GM21367 (cell line): ENCODE measurements around the gene LTBP3.
"Not testable (repeated sequence)": the region's sequence is repeated elsewhere in the genome, so short reads cannot be mapped to it uniquely, and the experiment has no call there.

Experiments
- ATAC-seq: cut with Tn5 transposase; IDR thresholded peaks from one replicate; pipeline ENCODE4 v1.9.1; 2021; ENCODE audit not compliant: unreplicated experiment

The LTBP3 gene

DNA sequence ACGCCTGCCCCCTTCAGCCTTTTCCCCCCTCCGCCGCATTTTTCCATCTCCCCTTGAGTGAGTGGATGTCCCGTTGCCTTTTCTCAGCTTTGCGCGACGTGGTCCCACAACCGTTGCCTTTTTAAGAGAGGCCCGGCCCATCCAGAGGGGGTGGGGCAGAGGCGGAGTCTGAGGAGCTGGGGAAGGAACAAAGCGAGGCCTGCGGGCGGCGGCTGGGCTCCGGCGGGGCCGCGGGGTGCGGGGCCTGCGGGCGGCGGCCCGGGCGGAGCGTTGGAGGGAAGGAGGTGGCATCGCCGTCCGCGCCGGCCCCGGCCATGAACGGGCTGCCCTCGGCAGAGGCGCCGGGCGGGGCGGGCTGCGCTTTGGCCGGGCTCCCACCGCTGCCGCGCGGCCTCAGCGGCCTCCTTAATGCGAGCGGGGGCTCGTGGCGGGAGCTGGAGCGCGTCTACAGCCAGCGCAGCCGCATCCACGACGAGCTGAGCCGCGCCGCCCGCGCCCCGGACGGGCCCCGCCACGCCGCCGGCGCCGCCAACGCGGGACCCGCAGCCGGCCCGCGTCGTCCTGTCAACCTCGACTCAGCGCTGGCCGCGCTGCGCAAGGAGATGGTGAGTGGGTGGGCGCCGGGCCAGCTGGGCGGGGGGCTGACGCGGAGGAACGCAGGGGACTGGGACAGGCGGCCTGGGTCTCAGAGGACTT, 14.3 kb upstream of the LTBP3 start, which contains the start of gene FAM89B:
Gene FAM89B, plus strand, starts transcription at position 183 of the 696 bp plus-strand sequence. Its CDS starts 132 bp downstream, at position 315.
- ATAC-seq = no peak

DNA sequence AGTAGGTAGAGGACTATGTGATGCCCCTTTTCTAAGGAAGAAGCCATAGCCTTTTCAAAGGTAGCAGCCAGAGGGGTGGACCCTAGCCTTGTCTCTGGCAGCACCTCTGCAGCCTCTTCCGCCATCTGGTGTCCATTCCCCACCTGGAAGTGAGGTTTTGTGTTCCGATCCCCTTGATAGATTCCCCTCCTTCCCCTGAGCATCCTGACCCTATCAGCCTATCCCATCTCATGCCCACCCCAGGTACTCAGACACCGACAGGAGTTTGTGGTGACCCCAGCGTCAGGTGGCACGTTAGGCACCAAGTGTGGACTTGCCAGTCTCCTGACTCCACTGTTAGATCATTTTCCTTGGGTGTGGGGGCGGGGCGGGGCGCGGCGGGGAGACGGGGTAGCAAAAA, 13.8 kb upstream of the LTBP3 start:
- no peak for ATAC-seq

GRCh38 chr11:65571420-65571819, 13.3 kb upstream of the LTBP3 start:
- no peak for ATAC-seq

DNA sequence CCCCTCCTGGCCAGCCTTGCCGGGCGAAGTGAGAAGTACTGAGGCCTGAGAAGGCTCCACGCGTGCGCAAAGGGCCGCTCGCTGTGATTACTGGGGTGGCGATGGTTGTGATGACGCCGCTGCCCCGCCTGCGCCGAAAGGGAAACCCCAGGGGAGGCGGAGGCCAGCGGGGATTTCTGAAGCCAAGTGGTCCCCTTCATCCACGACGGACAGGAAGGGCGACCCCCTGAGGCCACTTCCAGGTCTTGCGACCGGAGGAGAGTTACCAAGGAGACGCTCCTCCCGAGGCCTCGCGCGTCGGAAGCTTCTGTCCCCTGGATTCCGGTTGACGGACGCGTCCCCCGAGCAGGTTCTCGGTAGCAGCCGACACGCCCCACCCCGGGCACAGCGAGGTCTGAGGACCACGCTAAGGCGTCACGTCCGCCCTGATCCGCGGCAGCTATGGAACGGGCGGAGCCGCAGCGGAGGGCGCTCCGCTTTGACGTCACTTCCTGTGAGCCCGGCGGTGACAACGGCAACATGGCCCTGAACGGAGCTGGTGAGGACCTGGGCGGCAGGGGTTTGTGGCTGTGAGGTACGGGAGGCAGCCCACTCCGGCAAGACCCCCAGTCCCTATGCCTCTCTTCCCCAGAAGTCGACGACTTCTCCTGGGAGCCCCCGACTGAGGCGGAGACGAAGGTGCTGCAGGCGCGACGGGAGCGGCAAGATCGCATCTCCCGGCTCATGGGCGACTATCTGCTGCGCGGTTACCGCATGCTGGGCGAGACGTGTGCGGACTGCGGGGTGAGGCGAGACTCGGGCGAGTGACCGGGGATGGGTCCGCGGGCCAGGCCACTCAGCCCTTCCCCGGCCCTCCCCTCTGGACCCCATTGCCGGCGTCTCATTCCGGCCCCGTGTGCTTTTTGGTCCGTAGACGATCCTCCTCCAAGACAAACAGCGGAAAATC, 12.1 kb upstream of the LTBP3 start, which contains the start of gene ZNRD2:
Gene ZNRD2, plus strand, starts transcription at position 505 of the 946 bp plus-strand sequence. Its CDS starts 15 bp downstream, at position 520.
- ATAC-seq = peak; percentile 43

GRCh38 chr11:65569164-65569972, 11.2 kb upstream of the LTBP3 start:
- ATAC-seq = no peak

DNA sequence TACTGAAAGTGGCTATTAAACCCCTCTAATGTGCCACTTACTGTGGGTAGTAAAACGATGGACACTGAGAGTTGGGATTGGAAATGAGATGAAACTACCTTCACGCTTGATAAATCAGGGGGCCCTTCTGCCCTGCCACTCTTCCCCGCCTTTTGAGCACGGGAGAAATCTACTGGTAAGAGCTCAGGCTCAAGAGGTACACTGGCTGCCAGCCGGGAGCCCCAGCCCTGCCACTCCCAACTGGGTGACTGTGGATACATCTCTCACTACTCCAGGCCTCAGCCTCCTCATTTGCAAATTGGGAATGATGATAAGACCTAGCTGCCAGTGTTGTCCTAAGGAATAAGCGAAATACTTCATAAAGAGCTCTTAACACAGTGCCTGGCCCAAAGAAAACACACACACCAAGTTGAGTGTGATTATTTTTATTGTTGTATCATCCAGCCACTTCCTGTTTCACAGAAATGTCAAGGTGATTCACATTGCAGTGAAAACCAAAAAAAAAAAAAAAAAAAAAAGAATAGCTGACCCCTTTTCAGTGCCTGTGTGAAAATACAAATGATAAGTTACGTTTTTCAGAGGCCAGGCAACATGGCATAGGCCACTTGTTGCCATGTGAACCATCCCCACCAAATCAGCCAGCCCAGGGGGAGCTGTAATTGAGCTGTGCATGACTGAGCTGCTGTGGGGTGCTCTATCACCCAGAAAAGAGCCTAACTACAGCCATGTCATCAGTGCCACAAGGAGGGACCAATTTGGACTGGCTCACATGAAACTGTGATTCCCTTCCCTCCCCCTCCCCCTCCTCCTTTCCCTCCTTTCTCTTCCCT, 7.7 kb upstream of the LTBP3 start:
- no peak for ATAC-seq

DNA sequence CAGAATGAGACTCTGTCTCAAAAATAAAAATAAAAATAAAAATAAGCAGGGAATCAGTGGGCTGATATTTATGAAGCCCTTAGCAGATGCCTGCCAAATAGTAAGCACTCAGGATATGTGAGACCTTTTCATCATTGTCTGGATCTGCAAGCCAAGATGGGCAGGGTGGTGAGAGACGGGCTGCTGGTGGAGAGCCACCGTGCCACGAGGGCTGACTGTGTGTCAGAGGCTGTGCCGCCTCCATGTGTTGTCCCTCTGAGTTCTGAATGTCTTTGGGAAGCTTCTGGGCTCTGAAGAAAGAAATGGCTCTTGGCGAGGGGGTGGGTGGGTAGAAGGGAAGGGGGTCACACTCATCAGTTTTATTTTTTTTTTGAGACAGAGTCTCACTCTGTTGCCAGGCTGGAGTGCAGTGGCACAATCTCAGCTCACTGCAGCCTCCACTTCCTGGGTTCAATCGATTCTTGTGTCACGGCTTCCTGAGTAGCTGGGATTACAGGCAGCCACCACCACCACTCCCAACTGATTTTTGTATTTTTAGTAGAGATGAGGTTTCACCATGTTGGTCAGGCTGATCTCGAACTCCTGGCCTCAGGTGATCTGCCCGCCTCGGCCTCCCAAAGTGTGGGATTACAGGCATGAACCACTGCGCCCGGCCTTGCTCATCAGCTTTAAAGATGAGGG, 6.9 kb upstream of the LTBP3 start:
- not testable (repeated sequence) for ATAC-seq

DNA sequence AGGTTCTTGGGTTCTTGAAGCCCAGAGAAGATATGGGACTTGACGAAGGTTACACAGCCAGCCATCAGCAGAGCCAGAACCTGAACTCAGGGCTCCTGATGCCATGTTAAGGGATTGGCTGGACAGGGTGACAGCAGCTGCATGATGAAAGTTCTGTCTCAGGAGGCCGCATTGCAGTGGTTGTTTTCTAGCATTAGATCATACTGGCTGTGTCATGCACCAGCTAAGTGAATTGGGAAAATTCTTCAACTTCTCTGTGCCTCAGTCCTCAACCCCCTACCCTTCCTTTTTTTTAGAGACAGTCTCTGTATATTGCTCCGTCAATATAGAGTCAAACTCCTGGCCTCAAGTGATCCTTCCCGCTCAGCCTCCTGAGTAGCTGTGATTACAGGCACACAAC, 5.4 kb upstream of the LTBP3 start:
- ATAC-seq = no peak

DNA sequence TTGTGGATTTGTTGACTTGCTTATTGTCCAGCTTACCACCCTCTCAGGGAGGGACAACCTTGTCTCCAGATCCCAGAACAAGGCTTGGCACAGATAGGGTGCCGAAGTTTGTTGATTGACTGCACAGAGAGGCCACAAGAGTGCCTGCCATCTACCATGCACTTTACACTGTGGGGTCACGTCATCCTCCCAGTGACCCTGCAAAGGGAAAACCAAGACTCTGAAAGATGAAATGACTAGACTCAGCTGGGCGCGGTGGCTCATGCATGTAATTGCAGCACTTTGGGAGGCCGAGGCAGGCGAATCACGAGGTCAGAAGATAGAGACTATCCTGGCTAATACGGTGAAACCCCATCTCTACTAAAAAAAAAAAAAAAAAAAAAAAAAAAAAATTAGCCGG, 4.6 kb upstream of the LTBP3 start:
- no peak for ATAC-seq

DNA sequence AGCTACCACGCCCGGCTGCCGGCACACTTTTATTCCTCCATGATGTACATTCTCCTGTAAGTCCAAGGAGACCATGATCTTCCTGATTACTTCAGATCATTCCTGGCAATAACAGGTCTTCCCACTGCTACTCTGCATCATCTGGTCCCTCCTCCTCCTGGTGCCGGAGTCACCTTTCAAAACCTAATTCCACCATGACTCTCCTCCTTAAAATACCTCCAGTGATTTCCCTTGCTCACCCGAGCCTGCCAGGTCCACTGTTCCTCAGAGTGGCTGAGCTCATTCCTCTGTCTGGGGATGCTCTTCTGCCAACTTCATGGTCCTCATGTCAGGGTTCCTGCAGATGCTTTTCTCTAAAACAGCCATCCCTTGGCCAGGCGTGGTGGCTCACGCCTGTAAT, 3.9 kb upstream of the LTBP3 start:
- ATAC-seq = no peak

- ATAC-seq = no peak
These were observed 2.6 kb upstream of the LTBP3 start for GRCh38 chr11:65560555-65561418.

DNA sequence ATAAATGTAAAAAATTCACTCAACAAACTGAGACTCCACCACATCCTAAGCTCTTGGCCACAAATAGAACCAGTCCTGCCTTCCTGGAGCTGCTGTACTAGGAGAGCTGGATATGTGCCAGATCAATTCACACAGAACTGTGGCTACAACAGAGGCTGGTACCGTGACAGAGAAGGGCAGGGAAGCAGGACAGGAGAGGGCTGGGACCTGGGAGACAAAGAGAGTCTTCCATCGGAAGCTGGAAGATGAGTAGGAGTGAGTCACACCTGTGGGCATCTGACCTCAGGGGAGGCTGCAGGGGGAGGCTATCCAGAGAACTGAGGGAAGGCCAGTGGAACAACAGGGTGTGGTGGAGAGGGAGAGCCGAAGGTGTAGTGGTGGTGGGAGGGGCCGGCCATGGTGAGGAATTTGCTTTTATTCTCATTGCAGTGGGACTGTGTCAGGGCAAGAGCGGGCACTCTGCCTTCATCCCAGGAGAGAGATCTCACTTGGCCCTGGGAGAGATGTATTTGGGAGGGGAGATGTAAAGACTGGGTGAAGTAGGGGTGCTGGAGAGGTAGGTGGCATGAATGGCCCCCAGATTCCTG, 1.9 kb upstream of the LTBP3 start:
- no peak for ATAC-seq

DNA sequence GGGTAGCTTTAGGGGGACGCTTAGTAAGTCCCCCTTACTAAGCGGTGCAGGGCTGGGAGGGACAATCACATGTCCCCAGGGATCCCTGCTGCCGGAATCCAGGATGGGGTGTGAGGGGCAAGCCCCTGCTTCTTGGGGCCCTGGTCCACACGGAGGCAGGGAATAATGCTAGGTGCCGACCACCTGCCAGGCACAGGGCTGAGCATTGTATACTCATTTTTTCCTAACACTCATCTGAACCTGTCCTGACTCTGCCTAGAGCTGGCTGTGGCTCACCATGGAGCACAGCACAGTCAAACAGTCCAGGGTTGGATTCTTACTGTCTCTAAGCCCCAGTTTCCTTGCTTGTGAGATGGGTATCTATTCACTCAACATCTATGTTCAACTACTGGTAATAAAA, 1.4 kb upstream of the LTBP3 start:
- ATAC-seq = no peak

- no peak for ATAC-seq
These were observed 861 bp upstream of the LTBP3 start for GRCh38 chr11:65558930-65559509.

GRCh38 chr11:65557280-65558001, 718 bp downstream of the LTBP3 start:
- ATAC-seq = no peak

DNA sequence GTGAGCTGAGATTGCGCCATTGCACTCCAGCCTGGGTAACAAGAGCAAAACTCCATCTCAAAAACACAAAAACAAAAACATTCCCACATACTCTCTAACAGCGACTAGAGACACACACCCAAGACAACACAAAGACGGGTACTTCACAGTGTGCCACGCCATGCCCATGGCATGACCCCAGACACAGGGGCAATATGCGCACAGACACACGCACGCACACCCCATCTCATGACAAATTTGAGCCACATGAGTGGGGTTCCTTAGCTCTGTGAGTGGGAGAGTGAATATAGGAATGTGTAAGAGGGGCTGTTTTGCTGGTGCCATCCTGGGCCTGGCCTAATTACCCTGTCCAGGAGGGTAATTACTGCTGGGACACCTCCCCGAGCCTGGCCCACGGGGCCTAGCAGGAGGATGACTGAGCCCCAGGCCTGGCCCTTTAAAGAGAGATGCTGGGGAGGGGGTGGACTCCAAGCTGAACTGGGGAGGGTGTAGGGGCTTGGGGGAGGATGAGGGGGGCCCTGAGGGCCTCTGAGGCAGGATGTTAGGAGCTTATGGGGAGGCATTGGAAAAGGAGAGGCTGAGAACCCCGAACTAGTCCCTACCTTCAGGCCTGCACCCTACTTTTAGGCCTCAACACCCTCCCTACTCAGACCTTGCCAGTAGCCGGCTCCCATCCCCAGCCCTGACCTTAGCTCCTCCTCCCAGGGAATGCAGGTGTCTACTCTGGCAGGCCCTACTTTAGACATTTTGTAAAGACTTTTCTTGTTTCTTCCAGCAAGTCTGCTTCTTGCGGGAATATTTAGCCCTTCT, 1.5 kb downstream of the LTBP3 start:
- ATAC-seq = no peak
